GM19193 (cell line): ENCODE results near the gene VTI1A.

Experiments used
- POLR2A ChIP-seq: IDR thresholded peaks from 4 replicates; pipeline ENCODE4 v1.6.1; 2011; ENCODE audit not compliant: insufficient read depth, insufficient read length; ENCODE audit errors: extremely low read depth

VTI1A gene

GRCh38 chr10:112548535-112549276 lies 101.7 kb downstream of the VTI1A start:
- TF ChIP-seq POLR2A, result no peak

- TF ChIP-seq POLR2A, result no peak
Measured at GRCh38 chr10:112552593-112553110, 105.6 kb downstream of the VTI1A start.

GRCh38 chr10:112553315-112553714 lies 106.3 kb downstream of the VTI1A start:
- no peak for TF ChIP-seq POLR2A

- TF ChIP-seq POLR2A, result no peak
Measured at GRCh38 chr10:112554263-112554662, 107.2 kb downstream of the VTI1A start.

GRCh38 chr10:112557197-112557596 lies 110.2 kb downstream of the VTI1A start:
- no peak for TF ChIP-seq POLR2A

GRCh38 chr10:112558476-112559142 lies 111.6 kb downstream of the VTI1A start:
- TF ChIP-seq POLR2A, result no peak

- TF ChIP-seq POLR2A, result no peak
Measured at GRCh38 chr10:112559349-112559748, 112.3 kb downstream of the VTI1A start.

GRCh38 chr10:112562122-112562521 lies 115.1 kb downstream of the VTI1A start:
- no peak for TF ChIP-seq POLR2A

- TF ChIP-seq POLR2A, result no peak
Measured at GRCh38 chr10:112562809-112563663, 116.0 kb downstream of the VTI1A start.

GRCh38 chr10:112564337-112564736 lies 117.3 kb downstream of the VTI1A start:
- TF ChIP-seq POLR2A, result no peak

GRCh38 chr10:112565434-112566053 lies 118.5 kb downstream of the VTI1A start:
- TF ChIP-seq POLR2A, result no peak

GRCh38 chr10:112570585-112570984 lies 123.6 kb downstream of the VTI1A start:
- no peak for TF ChIP-seq POLR2A

GRCh38 chr10:112579578-112579977 lies 132.6 kb downstream of the VTI1A start:
- TF ChIP-seq POLR2A, result no peak

GRCh38 chr10:112580267-112580666 lies 133.3 kb downstream of the VTI1A start:
- TF ChIP-seq POLR2A, result no peak

GRCh38 chr10:112581921-112582320 lies 134.9 kb downstream of the VTI1A start:
- no peak for TF ChIP-seq POLR2A
